GM18502 (cell line): ENCODE results near the gene TRMT61A.
A peak's percentile ranks its signal among the peaks of the same experiment; 100 is the strongest.
"Not testable (repeated sequence)": the region's sequence is repeated elsewhere in the genome, so short reads cannot be mapped to it uniquely, and the experiment has no call there.

ENCODE experiments used
- ATAC-seq: cut with Tn5 transposase; IDR thresholded peaks from one replicate; pipeline ENCODE4 v1.9.1; 2021; ENCODE audit warnings: mild to moderate bottlenecking; ENCODE audit not compliant: unreplicated experiment, poor library complexity

TRMT61A gene

DNA sequence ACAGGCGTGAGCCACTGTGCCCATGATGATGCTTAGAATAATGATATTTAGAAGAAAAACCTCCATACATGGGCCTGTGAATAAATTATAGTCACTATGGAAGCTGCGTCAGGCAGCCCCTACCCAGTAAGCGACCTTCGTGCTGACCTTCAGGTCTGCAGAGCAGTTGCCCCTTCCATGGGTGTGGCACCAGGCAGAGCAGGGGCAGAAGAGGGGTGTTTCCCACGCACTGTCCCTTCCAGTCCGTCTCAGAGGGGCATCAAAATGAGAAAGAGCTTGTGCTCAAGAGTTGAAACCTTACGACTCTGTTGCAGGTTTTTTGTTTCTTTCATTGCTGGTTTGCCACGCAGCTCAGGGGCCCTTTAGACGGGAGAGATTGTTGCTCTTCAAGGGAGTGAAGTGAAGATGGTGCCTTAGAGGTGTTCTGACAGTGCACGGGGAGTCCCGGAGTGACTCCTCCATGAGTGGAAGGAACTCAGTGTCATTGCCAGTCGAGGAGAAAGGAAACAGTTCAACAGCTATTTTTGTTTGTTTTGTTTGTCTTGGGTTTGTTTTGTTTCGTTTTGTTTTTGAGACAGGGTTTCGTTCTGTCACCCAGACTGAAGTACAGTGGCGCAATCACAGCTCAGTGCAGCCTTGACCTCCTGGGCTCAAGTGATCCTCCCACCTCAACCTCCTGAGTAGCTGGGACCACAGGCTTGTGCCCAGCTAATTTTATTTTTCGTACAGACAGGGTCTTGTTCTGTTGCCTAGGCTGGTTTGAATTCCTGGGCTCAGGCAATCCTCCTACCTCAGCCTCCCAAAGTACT, 20.3 kb upstream of the TRMT61A start:
- ATAC-seq, result no peak

DNA sequence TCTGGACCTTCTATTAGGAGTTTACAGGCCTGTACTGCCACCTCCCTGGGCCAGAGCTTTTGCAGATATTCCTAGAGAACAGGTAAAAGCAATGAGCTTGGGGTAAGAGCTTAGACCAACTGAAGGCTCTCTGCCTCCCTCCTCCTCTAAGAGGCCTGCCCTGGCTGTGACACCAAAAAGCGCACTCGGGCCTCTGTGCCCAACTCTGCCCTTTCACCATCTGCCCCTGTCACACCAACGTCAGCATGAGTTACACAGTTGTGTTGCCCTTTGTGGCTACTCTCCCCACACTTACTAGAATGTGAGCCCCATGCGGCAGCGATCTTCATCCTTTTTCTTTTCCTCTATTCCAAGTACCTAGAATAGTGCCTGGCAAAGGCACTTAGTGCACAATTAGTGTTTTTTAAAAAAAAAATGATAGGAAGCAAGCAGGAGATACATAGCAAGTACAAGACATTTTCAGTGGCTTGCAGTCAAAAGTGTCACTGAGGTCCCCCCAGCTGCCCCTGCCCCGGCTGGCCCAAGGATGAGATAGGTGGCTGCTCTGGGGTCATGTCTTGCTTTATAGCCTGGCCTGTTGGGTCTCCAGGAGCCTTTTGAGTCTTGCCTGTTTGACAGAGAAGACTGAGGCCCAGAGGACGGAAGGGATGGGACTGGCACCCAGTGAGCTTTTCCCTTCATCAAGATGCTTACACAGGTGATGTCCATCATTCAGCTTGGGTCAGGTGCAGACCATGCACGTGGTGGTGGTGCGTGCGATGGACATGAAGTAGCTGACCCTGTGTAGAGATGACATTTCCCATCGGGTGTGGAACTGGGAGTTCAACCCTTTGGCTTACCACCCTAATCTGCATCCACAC, 18.9 kb upstream of the TRMT61A start:
- ATAC-seq, result no peak

DNA sequence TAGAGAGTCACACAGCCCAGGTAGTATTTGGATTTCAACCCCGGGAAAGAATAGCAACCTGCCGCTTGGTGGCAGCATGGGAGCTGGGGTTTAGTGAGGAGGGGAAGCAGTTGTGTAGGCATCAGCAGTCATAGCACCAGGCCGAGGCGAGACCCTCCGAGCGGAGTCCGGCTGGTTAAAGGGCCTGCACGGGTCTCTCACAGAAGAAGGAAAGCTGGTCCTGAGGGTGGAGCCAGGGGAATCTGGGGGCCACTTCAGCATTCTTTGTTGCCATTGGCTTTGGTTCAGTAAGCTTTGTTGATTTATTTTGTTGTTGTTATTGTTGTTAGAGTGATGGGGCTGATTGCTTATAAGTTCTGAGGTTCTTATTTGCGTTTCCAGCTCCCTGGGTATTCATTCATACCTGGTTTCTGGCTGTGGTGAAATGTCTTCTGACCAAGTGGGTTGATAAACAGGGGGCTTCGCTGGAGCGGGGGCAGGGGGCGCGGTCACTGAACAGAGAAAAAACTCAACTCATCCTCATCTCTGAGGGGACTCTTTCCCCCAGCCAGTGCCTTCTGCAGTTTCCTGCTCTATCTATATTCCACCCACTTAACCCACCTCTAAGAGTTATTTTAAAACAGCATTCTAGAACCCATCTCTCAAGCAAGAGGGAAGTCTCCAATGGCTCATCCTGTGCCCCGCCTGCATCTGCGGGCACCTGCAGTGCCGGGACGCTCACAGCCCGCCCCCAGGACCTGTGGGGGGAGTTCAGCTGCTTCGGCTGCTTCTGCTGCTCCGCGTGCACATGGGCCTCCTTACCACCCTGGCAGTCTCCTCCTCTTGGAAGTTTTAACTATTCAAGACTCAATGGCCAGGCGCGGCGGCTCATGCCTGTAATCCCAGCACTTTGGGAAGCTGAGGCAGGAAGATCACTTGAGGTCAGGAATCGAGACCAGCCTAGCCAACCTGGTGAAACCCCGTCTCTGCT, 18.0 kb upstream of the TRMT61A start:
- ATAC-seq, result no peak

DNA sequence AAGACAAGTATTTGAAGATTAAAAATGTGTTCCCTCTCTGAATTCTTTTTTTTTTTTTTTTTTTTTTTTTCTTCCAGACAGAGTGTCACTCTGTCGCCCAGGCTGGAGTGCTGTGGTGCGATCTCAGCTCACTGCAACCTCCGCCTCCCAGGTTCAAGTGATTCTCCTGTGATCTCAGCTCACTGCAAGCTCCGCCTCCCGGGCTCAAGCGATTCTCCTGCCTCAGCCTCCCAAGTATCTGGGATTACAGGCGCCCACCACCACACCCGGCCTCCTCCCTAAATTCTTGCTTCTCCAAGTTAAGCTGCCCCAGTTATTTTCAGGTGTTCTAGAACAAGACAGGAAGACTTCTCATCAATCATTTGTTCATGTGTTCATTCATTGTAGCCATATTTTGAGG, 16.8 kb upstream of the TRMT61A start:
- not testable (repeated sequence) for ATAC-seq

DNA sequence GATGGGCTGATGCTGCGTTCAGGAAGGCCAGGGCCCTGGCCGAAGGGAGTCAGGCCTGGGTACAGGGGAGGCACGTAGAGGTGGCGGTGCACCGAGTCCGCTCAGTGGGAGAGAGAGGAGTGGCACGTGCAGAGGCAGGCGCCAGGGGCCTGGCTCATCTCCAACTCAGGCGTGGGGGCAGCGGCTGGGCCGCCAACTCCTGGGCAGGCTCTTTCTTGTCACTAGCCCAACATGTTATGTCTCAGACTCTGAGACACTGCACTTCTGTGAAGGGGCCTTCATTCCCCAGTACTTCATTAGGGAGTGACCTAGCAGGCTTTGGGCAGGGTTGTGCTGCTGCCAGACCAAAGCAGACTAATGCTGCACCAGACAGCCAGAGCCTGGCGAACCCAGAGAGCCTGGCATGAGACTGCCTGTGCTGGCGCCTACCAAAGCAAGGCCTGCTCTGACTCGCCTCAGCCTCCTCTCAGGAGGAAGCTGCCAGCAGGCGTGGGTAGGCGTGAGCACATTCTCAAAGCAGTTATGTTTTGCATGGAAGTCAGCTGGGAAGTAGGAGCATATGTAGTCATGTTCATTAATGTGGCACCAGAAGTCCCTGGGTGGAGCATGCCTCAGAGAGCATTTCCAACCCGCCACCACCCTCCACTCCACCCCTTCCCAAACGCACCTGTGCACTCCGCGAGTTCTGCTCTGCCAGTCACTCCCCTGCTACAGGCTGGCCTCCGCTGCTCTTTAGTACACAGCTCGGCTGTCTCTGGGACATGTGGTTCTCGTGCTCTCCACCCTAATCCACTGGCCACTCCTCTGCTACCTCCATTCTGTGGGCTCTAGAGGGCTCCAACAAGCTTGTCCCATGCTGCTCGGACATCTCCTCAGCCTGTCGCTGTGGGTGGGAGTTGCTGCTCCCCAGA, 16.0 kb upstream of the TRMT61A start:
- no peak for ATAC-seq

DNA sequence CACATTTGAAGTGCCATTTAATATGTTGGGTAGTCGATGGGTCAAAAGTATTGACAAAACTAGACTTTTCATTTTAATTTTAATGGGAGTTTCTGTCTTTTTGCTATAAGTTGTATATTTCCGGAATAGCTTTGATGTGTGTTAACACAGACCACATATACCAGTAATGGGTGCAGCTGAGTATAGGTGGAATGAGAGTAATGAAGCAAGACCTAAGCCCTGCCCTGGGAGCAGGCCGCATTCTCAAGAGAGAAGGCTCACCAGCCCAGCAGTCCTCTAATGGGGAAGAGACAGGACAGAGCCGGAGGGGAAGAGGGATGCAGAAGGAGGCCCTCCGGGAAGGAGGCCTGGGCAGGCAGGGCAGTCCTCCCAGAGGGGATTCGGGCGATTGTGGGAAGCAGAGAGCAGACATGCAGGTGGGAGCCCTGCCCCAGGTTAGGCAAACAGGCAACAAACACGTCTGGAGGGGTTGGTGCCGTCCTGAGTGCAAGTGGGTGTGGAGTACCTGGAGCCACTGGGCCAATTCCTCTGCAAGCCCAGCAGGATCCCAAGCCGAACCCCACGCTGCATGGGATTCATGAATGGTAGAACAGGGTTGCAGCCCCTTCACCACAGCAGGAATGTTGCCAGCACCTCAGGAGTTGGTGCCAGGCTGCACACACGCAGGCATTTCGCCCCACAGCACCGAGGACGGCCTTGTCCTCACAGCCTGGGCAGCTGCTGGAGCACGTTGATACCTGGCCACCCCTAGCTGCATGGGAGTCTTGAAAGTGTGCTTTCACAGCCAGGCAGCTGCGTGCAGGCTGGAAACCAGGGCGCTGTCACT, 14.2 kb upstream of the TRMT61A start:
- ATAC-seq, result no peak

DNA sequence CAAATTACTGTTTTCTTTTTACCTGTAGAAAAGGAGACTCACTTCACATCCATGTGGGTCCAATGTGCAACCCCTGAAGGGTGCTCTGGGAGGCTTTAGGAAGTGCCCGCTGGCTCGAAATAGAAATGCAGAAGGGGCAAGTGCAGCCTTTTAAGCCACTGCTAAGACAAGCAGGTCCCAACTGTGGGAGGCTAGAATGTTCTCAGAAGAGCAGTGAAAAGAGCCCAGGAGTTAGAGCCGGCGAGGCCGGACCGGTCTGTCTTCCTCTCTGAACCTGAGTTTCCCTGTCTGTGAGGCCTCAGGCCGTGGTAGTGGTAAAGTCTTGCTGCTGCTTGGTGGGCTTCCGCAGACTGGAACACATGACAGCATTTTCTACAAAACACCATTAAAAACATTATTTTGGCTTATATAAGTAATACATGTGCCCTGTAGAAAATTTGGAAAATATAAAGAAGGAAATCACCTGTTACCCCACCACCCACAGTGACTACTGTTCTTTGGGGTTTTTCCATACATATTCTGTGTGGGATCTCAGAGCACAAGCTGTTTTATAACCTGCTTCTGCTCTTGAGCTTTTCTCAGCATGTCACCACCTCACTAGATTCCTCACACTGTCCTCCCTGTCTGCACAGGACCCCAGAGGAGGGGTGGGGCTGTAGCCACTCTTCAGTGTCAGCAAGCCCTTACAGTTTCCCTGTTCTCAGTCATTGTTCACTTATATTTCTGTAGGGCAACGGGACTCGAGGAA, 12.4 kb upstream of the TRMT61A start:
- ATAC-seq, result no peak

DNA sequence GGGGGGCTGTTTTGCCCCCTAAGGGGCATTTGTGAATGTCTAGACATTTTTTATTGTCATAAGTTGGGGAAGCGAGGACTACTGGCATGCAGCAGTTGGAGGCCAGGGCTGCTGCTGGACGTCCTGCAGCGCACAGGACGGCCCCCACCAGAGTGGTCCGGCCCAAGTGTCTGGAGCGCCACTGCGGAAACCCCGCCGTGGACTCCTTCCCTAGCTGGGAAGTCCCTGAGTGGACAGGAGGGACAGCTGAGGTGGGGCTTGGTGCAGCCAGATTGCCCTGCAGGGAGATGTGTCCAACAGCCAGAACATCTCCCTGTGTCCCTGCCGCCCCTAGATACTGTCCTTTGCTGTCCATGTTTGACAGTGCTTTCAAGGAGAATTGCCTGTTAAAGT, 11.8 kb upstream of the TRMT61A start:
- ATAC-seq, result no peak

DNA sequence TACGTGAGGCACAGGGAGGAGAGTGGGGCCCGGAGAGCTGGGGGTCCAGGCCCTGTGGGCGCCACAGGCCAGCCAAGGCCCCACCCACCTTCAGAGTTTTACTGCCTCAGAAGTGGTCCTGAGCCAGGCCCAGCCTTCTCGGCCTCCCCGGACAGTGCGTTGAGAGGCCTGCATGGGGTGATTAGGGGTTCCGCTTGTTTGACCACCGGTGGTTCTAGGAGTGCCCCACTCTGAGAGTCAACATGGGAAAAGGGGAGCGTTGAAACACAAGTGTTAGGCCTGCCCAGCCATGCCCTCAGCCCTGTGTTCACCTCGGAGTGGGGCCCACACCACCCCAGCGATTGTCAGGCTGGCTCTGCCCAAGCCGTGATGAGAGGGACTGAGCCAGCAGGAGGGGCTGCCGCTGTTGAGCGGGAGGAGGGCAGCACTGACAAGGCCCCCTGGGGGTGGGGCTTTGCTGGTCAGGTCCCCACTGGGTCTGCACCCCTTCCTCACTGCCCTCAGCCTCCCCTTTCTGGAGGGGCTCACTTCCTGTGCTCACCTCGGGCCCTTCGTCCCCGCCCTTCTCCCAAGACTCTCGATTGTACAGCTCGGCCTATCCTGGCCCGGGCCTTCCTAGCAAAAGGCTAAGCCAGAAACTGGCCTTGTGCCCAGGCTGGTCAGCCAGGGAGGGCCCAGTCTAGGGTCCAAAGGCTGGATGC, 11.1 kb upstream of the TRMT61A start:
- no peak for ATAC-seq

DNA sequence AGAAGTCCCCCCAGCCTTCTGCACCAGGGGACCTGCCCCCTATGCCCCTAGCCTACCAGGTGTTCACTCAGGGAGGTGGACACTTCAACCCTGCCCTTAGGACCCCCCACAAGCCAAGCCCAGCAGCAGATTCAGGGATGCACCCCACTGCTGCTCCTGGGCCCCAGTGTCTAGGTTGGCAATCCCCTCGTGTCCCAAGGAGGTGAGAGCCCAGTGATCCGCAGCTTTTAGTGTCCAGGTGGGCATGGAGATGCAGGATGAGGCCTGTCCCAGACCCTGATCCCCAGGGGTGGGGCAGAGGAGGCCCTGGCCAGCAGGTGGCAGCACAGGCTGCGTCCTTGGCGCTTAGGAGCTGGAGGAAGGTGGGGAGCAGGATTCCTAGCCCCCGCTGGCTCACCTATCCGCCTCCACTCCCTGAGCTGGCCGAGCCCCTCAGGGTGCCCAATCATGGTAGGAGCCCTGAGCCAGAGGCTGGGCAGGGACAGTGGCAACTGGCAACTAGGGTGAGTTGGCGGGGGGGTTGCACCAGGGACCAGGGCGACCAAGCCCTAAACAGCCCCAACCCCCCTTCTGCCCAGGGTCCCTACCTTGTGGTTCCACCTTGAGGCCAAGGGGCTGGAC, 10.5 kb upstream of the TRMT61A start:
- no peak for ATAC-seq

DNA sequence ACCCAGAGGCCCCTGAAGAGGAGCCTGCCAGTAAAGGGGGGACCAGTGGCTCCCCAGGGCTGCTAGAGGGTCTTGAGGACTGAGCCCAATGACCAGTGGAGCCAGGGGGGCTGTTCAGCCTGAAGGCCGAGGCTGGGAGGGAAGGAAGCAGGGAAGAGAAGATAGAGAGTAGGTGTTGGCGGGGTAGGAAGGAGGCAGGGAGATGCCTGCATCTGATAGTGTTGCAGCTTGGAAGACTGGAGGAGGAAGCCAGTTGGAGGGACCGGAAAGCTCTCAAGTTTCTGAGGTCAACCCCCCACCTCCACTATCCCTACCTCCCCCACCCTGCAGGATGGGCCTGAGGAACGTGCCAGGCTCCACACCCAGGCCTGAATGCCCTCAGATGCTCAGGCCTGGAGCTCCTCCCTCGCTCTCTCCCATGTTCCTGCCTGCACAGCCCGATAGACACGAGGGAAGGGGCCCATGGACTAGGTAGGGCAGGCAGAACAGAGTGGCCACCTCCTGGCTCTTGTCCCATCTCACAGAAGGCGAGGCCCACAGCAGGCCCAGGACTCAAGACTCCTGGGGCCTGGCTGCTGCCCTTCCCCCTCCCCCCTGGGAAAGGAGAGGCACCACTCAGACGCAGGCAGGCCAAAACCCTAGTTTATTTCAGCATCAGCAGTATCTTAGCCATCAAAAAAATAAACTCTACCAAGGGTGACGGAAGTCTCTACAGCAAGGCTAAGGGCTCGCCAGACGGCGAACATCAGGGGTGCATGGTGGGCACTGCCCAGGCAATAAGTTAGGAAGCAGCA, 9.8 kb upstream of the TRMT61A start:
- ATAC-seq, result no peak

DNA sequence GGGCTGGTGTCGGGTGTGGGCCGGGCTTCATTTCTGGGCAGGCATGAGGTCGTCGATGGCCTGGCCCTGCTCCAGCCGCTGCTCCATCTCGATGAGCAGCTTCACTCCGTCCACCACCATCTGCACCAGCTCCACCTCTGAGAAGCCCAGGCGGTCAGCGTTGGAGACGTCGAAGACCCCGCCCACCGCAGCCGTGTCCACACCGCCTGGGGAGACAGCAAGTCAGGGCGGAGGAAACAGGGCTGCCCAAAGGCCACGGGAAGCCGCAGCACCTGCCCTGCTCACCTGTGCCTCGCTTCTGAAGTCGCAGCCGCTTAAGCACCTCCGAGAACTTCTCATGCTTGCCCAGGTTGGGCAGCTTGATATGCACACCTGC, 9.2 kb upstream of the TRMT61A start:
- ATAC-seq, result no peak

DNA sequence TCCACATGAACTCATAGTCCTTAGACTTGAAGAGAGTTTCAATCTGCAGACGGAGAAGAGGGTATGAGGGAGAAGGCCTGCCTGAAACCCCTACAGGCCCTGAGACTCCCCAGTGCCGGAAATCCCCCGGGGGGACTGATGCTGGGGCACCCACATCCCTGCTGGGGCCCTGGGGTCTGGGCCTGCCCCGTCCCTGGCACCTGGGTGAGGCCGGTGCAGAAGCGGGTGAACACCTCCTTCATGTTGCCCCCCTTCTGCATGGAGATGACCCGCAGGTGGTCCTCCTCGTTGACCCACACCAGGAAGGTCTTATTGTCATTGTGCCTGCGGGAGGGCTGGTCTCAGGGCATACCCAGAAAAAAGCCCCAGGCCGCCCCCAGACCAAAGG, 8.7 kb upstream of the TRMT61A start:
- no peak for ATAC-seq

DNA sequence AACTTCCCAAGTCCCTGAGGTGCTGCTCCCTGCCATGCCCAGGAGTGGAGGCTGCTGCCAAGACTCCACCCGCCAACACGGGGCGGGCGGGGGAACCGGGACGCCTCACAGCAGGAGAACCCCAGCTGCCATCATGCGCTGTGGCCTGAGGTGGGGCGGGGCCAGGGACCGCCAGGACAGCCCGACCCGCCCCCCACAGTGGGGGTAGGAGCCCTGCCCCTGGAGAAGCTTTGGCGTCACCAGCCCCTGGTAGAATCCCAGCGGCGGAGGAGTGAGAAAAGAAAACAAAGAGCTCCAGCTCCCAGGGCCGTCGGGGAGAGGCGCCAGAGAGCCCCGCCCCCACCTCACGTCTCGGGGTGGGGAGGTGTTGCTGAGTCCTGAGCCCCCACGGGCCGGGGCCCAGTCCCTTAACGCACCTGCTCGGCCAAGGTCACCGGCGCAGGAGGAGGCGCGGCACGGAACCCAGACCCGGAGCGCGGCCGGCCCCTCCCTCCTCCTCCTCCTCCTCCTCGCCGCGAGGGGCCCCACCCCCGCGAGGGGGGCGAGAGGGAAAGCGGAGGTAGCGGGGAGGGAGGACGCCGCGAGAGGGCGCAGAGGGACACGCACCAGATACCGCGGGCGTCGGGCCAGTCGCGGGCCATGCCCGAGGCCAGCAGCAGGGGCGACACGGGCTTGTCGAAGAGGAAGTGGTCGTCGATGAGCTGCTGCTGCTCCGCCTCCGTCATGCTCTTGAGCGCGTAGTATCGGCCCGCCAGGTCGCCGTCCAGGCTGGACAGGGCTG, 8.1 kb upstream of the TRMT61A start:
- ATAC-seq, result peak; percentile 55

DNA sequence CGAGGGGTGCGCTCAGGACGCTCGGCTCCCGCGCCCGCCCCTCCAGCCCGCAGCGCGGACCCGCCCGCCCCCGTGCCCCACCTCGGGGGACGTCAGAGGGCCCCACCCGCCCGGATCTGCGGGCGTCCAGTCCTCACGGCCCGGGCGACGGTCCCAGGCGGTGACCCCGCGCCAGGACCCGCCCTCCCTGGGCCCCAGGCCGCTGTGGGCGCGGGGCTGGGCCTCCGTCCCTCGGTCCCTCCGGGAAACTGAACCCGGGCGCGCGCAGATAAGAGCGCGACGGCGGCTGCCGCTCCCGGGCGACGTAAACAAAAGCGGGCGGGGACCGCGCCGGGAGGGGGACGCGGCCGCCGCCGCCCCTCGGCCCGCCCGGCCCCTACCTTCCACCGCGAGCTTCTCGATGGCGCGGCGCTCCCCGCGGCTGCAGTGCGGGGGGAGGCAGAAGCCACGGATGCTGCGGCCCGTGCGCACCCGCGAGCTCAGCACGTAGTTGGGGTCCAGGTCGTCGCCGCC, 7.5 kb upstream of the TRMT61A start:
- ATAC-seq, result peak; percentile 12
